C4-2B (cell line): ENCODE results near the gene ARHGEF2.
A peak's percentile ranks its signal among the peaks of the same experiment; 100 is the strongest.

Source experiments
- H3K27ac ChIP-seq: fragments of 450-650 bp; 2 replicates; pipeline ENCODE4 v1.5.1; 2017
- CTCF ChIP-seq: fragments of 450-650 bp; conservative IDR thresholded peaks from 2 replicates; pipeline ENCODE4 v1.5.1; 2017; ENCODE audit warnings: mild to moderate bottlenecking
- ZFX ChIP-seq: fragments of 450-650 bp; IDR thresholded peaks from 2 replicates; pipeline ENCODE4 v1.6.1; 2017

ARHGEF2 gene

GRCh38 chr1:155979597-155980343 is 1.4 kb upstream of the ARHGEF2 start:
- TF ChIP-seq ZFX (no peak), CTCF (no peak)
- peak overlapping the region; percentile 4; the same call in 1 of the 2 replicates for H3K27ac ChIP-seq

DNA sequence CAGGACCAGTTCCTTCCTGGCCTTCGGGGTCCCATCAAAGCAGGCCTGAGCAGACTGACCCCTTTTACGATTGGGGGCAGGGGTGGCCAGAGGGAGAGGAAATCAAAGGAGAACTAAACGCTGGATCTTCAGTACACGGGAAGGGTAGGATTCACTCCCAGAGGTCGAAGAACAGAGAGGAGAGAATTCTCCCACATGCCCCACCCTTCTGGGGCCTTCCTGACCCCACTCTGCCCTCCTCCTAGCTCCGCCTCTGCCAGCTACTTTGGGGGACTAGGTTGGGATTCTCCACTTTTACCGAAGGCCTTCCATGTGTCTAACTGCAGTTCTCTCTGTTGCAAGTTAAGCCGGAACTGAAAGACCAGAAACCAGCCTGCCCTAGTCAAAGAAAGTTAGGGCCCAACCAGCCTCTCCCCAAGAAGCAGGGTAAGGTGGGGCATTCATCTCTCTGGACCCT is 654 bp upstream of the ARHGEF2 start:
- peak overlapping the region; percentile 81 for H3K27ac ChIP-seq
- TF ChIP-seq CTCF (no peak), ZFX (no peak)

GRCh38 chr1:155977690-155978324 is 540 bp downstream of the ARHGEF2 start:
- H3K27ac ChIP-seq, result peak overlapping the region; percentile 81
- no peak for TF ChIP-seq ZFX

DNA sequence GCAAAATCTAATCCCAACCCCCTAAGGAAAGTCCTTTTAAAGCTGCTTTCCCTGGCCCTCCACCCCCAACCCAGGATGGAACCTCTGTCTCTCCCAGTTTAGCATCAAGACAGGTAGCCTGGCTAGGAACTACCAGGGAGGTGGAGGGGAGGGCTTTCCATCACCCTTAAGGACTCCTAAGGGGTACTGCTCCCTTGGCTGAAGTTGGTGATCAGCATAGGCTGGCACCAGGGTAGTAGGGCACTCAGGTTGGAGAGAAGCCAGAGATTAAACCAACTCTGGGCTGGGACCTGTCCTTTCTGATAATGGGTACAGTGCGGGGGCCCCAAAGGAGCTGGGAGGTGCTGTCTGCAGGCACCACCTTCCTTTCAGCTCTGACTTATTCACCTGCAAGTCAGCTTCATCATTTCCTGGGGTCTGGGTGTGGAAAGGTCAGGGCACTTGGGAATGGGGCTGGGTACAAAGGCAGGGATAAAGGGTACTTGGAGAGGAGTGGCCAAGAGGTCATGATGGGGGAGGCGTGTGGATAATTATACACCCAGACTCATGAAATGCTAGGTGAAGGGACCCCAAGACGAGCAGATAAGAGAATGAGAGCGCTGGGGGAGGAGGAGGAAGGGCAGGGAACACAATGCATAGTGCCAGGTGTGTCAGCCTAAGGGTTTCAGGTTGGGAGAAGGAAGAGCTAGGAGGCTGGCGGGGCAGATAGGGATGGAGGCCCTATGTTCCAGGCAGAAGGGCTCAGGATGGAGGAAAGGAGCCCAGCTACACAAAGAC is 1.2 kb downstream of the ARHGEF2 start:
- TF ChIP-seq CTCF (no peak), ZFX (no peak)
- H3K27ac ChIP-seq, result peak overlapping the region; percentile 81; the same call in 1 of the 2 replicates

GRCh38 chr1:155976062-155976912 is 2.1 kb downstream of the ARHGEF2 start:
- no peak for TF ChIP-seq CTCF
- TF ChIP-seq ZFX, result no peak
- no peak overlapping the region for H3K27ac ChIP-seq

DNA sequence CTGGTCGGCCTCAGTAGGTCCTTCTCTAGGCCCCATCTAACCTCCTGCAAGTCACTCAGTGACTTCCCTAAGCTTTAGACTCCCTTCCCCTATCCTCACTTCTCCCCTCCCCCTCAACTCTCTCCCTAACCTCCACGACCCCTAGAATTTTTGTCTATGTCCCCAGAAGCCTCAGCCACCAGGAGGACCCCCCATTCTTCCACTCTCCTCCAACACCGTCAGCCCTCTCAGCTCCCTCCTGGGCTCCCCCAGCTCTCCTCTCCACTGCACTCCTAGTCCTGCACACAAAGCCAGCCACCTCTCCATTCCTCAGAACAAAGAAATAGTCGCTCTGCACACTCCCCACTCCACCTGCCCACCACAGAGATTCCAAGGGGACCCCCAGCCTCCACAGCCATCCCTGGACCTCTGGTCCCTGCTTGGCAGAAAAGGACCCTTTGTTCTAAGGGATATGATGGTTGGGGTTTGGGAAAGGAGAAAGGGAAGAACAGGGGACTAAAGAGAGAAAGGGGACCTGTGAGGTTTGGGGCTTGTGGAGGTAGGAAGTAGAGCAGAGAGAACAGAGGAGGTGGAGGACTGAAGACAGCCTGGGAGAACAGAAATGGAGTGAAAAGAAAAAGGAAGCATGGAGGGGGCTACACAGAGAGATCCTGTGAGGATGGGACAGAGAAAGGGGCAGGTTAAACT is 2.8 kb downstream of the ARHGEF2 start:
- no peak for TF ChIP-seq CTCF
- TF ChIP-seq ZFX, result no peak
- no peak overlapping the region for H3K27ac ChIP-seq
